Cardiac fibroblast (primary cell): ENCODE data around the gene SMIM8.
"Not testable (repeated sequence)": the region's sequence is repeated elsewhere in the genome, so short reads cannot be mapped to it uniquely, and the experiment has no call there.

Experiments used
- DNase-seq, 2 donors: peaks; one replicate each; pipeline versions ENCODE4 v3.0.0 to v3.0.0-alpha.2; 2010; ENCODE audit warnings: low read depth in 2 of 2
- H3K4me3 ChIP-seq, 2 donors: replicated peaks in 1 of 2; 1 replicate in 1 of 2; 2 replicates in 1 of 2; pipeline ENCODE4 v1.5.1; 2011; ENCODE audit warnings: low read depth in 2 of 2, low read length in 2 of 2, mild to moderate bottlenecking in 2 of 2, moderate library complexity in 1 of 2
- CTCF ChIP-seq: IDR thresholded peaks from one replicate; pipeline ENCODE4 v1.5.1; 2011; ENCODE audit warnings: low read depth, mild to moderate bottlenecking, low read length, inconsistent platforms

Gene SMIM8

GRCh38 chr6:87282743-87283142, 39.6 kb upstream of the SMIM8 start:
- TF ChIP-seq CTCF = no peak
- peak in 1 of 2 donors; percentile 18 for DNase-seq
- H3K4me3 ChIP-seq = no peak overlapping the region

- DNase-seq = no peak
- no peak for TF ChIP-seq CTCF
- H3K4me3 ChIP-seq = no peak overlapping the region
These were observed 38.9 kb upstream of the SMIM8 start for GRCh38 chr6:87283461-87283860.

- peak in 1 of 2 donors; percentile 68 for DNase-seq
- TF ChIP-seq CTCF = no peak
- no peak overlapping the region for H3K4me3 ChIP-seq
These were observed 35.1 kb upstream of the SMIM8 start for GRCh38 chr6:87287251-87287650.

- no peak for DNase-seq
- no peak overlapping the region for H3K4me3 ChIP-seq
- no peak for TF ChIP-seq CTCF
These were observed 32.8 kb upstream of the SMIM8 start for GRCh38 chr6:87289571-87289970.

- TF ChIP-seq CTCF = no peak
- H3K4me3 ChIP-seq = no peak overlapping the region
- DNase-seq = no peak
These were observed 30.5 kb upstream of the SMIM8 start for GRCh38 chr6:87291883-87292282.

GRCh38 chr6:87293526-87293925, 28.9 kb upstream of the SMIM8 start:
- H3K4me3 ChIP-seq = no peak overlapping the region
- TF ChIP-seq CTCF = no peak
- DNase-seq = no peak

GRCh38 chr6:87297119-87297518, 25.3 kb upstream of the SMIM8 start:
- peak in 1 of 2 donors; percentile 21 for DNase-seq
- TF ChIP-seq CTCF = no peak
- H3K4me3 ChIP-seq = no peak overlapping the region

GRCh38 chr6:87301277-87301676, 21.1 kb upstream of the SMIM8 start:
- DNase-seq, H3K4me3 ChIP-seq: not testable (repeated sequence)
